GM21526 (cell line): ENCODE data around the gene GCC2.
"Not testable (repeated sequence)": the region's sequence is repeated elsewhere in the genome, so short reads cannot be mapped to it uniquely, and the experiment has no call there.

Source experiments
- ATAC-seq: cut with Tn5 transposase; IDR thresholded peaks from one replicate; pipeline ENCODE4 v1.9.1; 2021; ENCODE audit warnings: moderate library complexity; ENCODE audit not compliant: unreplicated experiment, low FRiP score

Gene GCC2

GRCh38 chr2:108448678-108449409 lies at the start of gene GCC2:
Gene GCC2 (plus strand): TSS chr2:108449206. CDS start chr2:108449275, 69 bp downstream.
- peak; percentile 99 for ATAC-seq

- no peak for ATAC-seq
Measured at GRCh38 chr2:108399479-108399878, 49.5 kb upstream of the GCC2 start.

- ATAC-seq = no peak
Measured at GRCh38 chr2:108401800-108402199, 47.2 kb upstream of the GCC2 start.

GRCh38 chr2:108403494-108403893 lies 45.5 kb upstream of the GCC2 start:
- no peak for ATAC-seq

DNA sequence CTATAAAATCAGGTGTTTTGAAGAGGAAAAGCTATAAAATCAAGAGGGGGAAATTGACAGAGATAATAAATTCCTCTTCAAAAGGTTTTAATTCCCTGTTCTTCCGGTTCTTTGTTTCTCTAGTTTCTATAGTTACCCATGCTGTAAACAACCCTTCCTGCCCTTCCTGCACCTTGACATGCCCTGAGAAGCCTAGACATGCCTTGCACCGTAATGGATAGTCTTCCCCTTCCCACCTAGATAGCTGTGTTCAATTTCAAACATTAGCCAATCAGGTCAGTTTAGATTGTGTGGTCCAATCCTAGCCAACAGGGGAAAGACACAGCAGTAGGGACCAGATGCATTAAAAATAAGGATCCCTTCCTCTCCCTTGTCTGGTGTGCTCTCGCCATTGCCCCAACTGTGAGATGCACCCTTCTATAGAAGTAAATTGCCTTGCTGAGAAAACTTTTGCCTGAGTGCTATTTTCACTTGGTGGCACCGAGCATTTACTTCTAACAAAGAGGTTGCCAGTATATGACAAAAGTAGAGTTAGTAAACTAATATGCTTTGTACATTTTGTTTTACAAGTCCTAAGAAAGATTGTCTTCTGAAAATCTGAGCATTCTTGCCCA lies 44.1 kb upstream of the GCC2 start:
- no peak for ATAC-seq

- ATAC-seq = no peak
Measured at GRCh38 chr2:108407864-108408729, 40.9 kb upstream of the GCC2 start.

GRCh38 chr2:108409768-108410167 lies 39.2 kb upstream of the GCC2 start:
- no peak for ATAC-seq

DNA sequence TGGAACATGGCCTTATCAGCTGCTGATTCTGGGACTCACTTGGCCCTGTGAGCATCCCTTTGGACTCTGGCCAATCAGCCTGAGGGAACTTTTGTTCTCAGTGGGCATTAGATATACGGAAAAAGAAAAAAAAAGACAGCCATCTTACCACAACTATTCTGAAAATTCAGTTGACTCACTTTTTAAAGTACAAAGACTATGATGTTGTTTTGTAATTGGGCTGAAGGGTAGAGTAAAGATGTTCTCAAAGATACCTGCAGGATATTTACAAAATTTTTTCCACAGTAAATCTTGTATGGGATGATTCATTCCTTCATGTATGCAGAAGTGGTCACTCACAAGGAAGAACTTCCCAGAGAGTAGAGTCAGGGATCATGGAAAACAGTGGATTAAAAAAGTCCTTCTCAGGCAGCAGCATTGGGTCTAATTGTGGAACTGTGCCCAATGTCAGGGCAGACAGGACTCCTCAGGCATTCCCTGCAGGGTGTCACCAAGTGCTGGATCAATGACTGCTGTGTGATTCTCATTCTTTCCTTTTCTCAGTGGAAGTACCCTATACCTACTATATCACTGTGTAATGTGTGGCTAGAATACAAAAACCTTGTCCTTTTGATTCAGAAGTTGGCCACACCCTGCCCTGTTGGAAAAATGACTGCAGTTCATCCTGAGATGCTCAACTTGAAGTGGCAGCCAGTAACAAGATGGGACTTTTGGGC lies 35.9 kb upstream of the GCC2 start:
- ATAC-seq = no peak

GRCh38 chr2:108413711-108414095 lies 35.3 kb upstream of the GCC2 start:
- ATAC-seq = no peak

- no peak for ATAC-seq
Measured at GRCh38 chr2:108414256-108414876, 34.6 kb upstream of the GCC2 start.

DNA sequence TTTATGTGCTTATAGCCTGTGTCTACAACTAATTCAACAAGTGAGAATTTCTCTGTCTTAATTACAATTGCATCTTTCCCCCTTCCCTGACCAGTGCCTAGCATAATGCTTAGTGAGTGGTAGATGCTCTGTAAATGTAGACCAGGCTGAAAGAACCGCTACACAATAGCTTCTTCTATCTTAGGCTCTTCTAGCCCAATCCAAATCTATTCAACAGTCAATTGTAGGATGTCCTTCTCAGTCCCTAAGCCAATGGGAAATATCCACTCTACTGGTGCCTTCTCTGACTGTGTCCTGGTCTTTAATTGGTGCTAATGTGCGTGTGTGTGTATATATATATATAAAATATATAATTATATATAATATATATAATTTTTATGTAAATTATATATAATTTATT lies 34.1 kb upstream of the GCC2 start:
- ATAC-seq = no peak

DNA sequence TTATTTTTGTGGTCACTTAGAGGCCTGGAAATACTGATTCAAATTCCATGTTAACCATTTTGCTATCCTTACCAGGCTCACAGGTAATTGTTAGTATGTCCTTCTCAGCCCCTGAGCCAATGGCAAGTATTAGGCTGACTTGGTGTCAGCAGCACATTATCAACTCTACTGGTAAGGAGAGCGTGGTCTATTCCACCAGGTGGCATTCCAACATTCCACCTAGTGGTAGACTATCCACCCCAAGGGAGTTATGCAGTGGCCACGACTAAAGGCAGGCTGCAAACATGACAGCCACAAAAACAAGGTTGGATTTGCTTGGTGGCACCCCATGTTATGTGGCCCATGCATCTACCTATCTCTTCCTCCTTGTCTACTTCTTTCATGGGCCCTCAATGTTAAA lies 31.8 kb upstream of the GCC2 start:
- no peak for ATAC-seq

GRCh38 chr2:108418416-108418815 lies 30.6 kb upstream of the GCC2 start:
- no peak for ATAC-seq

DNA sequence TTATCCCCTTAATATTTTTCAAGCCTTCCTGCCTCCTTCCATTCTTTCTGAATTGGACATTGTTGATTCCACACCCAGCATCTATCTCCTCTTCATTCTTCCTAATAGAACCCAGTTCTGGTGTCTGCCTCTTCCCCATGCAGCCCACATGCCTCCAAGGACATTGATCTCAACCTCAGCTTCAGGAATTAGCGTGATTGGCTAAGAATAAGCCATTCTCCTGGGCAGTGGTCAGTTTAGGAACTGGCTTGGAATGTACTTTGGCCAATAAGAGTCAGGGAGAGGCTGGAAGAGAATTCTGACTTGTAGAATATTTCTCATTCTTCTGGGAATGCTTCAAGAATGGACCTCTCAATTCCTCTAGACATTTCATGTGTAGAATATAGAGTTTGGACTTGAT lies 25.9 kb upstream of the GCC2 start:
- no peak for ATAC-seq

DNA sequence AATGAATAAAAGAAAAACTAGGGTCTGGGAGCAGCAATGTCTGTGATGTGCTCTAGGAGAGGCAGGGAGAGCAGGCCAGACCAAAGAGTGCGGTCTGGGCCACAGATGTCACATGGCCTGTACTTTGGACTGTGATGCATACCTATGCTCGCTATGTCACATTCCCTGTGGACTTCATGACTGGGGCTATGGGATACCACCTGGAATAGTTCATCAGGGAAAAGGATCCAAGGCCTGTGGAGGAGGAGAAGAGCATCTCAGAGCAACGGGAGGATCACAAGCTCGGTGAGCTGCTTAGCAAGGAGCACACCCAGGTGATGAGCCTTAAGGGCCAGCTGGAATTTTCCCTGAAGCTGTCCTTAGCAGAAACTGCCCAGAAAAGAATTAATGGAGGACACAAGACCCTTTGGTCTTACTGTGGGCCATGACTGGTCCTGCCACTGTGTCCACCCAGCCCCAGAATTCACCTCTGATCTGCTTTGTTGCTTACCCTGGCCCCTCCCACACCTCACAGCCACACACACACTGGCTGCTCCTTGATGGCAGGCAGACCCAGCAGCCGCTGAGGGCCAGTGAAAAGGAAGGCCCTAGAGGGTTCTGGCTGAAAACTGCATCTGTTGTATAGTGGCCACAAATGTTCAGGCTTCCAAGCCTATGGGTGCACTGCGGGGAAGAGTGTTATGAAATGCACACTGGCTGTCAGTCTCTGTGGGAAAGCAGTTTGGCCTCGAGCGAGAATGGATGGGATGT lies 25.3 kb upstream of the GCC2 start:
- no peak for ATAC-seq

DNA sequence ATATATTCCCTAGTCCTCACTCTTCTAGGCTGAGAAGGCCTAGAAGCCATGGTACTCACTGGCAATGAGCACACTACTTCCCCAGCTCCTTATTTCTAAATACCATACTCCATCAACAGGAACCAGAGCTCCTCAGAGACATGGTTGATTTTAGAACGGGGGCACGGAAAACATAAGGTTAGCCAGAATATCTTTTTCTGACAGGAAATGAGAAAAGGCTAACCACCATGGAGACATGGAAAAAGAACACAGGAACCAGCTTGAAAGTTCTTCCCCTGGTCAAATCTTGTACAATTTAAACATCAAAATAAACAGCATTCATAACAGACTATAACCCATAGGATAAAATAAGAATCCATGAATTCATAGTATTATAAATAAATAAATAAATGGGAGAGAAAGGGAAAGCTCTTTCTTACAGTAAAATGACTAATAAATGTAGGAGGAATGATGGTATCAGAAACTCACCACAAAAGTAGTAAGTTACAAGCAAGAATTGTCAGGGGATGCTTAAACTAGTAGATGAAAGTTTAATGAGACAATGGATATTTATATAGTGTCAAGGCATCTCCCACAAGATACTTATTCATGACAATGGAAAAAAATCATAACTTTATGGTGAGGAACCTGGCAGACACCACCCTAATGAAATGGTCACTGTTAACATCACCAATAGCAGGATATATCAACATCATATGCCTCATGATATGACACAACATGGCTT lies 20.6 kb upstream of the GCC2 start:
- ATAC-seq = no peak

DNA sequence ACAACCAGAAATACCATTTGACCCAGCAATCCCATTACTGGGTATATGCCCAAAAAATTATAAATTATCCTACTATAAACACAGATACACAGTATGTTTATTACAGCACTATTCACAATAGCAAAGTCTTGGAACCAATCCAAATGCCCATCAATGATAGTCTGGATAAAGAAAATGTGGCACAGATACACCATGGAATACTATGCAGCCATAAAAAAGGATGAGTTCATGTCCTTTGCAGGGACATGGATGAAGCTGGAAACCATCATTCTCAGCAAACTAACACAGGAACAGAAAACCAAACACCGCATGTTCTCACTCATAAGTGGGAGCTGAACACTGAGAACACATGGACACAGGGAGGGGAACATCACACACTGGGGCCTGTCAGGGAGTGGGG lies 13.4 kb upstream of the GCC2 start:
- not testable (repeated sequence) for ATAC-seq

DNA sequence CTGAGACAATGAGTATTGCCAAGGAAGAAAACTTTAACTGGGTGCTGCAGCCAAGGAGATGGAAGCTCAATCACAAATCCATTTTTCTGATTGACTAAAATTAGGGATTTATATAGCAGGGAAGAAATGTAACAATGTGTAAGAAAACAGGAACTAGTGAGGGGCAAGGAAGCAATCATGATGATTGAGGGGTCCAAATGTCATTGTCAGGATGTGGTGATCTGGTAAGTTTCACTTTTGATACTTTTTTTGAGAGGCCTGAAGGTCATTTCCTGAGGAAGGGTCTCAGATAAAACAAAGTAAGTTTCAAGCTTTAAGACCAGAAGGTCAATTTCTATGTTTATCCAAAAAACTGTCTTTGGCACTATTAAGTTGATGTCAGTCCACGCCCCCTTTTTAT lies 12.0 kb upstream of the GCC2 start:
- no peak for ATAC-seq

DNA sequence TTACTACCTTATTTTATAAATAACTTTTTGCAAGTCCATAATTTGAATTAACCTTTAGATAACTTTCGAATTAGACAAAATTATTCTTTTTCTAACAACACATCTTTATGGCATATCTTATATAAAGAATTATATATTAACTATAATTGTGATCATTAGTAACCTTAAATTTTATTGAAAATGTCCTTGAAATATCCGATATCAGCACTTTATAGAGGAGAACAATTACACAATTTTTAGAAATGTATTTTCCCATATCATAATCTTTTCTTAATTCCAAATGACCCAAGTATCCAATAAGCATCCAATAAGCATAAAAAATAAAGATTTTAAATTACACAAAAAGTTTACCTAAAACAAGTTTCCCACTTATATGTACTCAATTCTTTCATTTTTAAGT lies 7.3 kb upstream of the GCC2 start:
- no peak for ATAC-seq
